NCI-H2196 treated with DMSO at 0.1 percent for 48 hours (cell line): ENCODE data around the gene ZCCHC18.
"Not testable (repeated sequence)": the region's sequence is repeated elsewhere in the genome, so short reads cannot be mapped to it uniquely, and the experiment has no call there.

Experiments used
- DNase-seq: peaks from one replicate; lab custom pipeline; 2025; ENCODE audit not compliant: unreplicated experiment; lab: John Stamatoyannopoulos, UW

ZCCHC18 gene

GRCh38 chrX:104112326-104112951 is at the start of gene ZCCHC18:
TSS of gene ZCCHC18 (plus strand) at chrX:104112523. CDS start at chrX:104114112, 1,589 bp downstream.
- DNase-seq = peak; percentile 3

- DNase-seq = not testable (repeated sequence)
Observed at GRCh38 chrX:104062636-104063035, 49.7 kb upstream of the ZCCHC18 start.

GRCh38 chrX:104075778-104076445 is 36.4 kb upstream of the ZCCHC18 start, which contains the start of gene TMSB15C:
TSS of gene TMSB15C (minus strand) at chrX:104076236.
- not testable (repeated sequence) for DNase-seq

GRCh38 chrX:104077854-104078253 is 34.5 kb upstream of the ZCCHC18 start:
- DNase-seq = not testable (repeated sequence)

GRCh38 chrX:104084063-104084462 is 28.3 kb upstream of the ZCCHC18 start:
- no peak for DNase-seq

- DNase-seq = no peak
Observed at GRCh38 chrX:104084534-104085277, 27.6 kb upstream of the ZCCHC18 start.

GRCh38 chrX:104085477-104085876 is 26.8 kb upstream of the ZCCHC18 start:
- DNase-seq = no peak

- DNase-seq = no peak
Observed at GRCh38 chrX:104085919-104086318, 26.4 kb upstream of the ZCCHC18 start.

- DNase-seq = peak; percentile 46
Observed at GRCh38 chrX:104098151-104098808, 14.0 kb upstream of the ZCCHC18 start.

GRCh38 chrX:104098919-104099318 is 13.4 kb upstream of the ZCCHC18 start:
- DNase-seq = no peak

- no peak for DNase-seq
Observed at GRCh38 chrX:104104676-104105075, 7.6 kb upstream of the ZCCHC18 start.

- DNase-seq = no peak
Observed at GRCh38 chrX:104105330-104106262, 6.7 kb upstream of the ZCCHC18 start.

GRCh38 chrX:104108955-104109354 is 3.4 kb upstream of the ZCCHC18 start:
- no peak for DNase-seq

- not testable (repeated sequence) for DNase-seq
Observed at GRCh38 chrX:104110491-104111240, 1.7 kb upstream of the ZCCHC18 start.

- DNase-seq = peak; percentile 16
Observed at GRCh38 chrX:104113222-104113965, 1.1 kb downstream of the ZCCHC18 start.

GRCh38 chrX:104117759-104118158 is 5.4 kb downstream of the ZCCHC18 start:
- no peak for DNase-seq

- no peak for DNase-seq
Observed at GRCh38 chrX:104118765-104119164, 6.4 kb downstream of the ZCCHC18 start.

GRCh38 chrX:104122829-104123228 is 10.5 kb downstream of the ZCCHC18 start:
- DNase-seq = no peak

- no peak for DNase-seq
Observed at GRCh38 chrX:104126856-104127255, 14.5 kb downstream of the ZCCHC18 start.
